HG03025 (cell line): Measurements from ENCODE around the gene TPPP3.

ENCODE experiments used
- ATAC-seq: cut with Tn5 transposase; IDR thresholded peaks from one replicate; pipeline ENCODE4 v1.9.1; 2021; ENCODE audit warnings: mild to moderate bottlenecking, moderate library complexity; ENCODE audit not compliant: unreplicated experiment, low FRiP score

Gene TPPP3

GRCh38 chr16:67393111-67393787, at the start of gene TPPP3:
TSS of gene TPPP3 (minus strand) at chr16:67393498. CDS start at chr16:67391111, 2,387 bp downstream.
- ATAC-seq: no peak

DNA sequence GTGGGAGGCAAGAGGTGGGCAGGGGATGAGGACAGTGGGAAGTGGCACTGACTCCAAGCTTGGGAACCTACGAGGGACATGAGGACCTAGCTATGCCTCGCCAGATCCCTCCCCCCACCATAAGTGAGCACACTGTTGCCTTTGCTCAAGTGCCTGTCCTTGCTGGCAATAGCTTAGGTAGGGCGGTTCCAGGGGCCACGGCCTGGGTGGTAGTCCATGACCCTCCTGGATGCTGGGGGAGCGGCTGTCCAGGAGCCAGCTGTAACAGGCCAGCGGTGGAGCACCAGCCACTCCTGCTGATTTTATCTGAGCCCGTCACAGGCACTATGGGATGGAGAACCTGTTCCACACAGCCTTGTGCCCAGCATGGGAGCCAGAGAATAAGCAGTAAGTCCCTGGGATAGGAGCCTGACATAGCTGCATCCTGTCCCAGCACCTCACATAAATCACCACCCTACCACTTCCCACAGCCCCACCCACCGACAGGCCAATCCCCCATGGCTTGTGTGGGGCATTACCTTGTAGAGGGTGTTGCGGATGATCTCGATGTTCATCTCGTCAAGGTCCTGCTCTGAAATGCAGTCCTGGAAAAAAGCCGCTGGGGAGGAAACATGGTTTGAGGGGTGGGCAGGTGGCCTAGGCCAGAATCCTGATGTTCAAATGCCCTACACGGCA, 49.4 kb upstream of the TPPP3 start:
- no peak for ATAC-seq

- no peak for ATAC-seq
Measured at GRCh38 chr16:67441907-67442306, 48.6 kb upstream of the TPPP3 start.

- no peak for ATAC-seq
Measured at GRCh38 chr16:67441271-67441753, 48.0 kb upstream of the TPPP3 start.

DNA sequence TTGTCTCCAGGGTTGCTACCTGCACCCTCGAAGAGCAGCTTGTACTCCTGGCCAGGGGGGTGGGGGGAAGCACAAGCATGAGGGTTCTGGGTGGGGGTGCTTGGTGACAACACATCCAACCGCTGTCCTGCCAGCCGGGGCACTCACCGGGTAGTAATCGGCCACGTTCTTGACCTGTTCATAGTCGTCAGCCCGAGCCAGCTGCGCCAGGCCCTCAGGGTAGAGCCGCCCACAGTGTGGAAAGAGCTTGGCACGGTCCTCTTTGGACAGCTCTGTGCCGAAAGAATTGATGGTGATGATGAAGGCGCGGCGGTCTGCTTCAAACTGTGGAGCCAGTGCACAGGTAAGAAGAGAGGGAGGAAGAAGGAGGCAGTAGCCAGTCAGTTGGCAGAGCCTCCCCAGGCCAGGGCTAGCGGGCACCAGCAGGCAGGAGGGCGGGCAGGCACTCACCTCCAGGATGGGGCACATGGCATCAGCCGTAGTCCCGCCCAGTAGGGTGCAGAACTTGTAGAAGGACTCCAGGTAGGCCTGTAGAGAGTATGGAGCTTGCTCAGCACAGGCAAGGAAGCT, 45.6 kb upstream of the TPPP3 start:
- ATAC-seq: no peak

GRCh38 chr16:67438098-67438791, 44.9 kb upstream of the TPPP3 start:
- ATAC-seq: no peak

- ATAC-seq: no peak
Measured at GRCh38 chr16:67437513-67437912, 44.2 kb upstream of the TPPP3 start.

DNA sequence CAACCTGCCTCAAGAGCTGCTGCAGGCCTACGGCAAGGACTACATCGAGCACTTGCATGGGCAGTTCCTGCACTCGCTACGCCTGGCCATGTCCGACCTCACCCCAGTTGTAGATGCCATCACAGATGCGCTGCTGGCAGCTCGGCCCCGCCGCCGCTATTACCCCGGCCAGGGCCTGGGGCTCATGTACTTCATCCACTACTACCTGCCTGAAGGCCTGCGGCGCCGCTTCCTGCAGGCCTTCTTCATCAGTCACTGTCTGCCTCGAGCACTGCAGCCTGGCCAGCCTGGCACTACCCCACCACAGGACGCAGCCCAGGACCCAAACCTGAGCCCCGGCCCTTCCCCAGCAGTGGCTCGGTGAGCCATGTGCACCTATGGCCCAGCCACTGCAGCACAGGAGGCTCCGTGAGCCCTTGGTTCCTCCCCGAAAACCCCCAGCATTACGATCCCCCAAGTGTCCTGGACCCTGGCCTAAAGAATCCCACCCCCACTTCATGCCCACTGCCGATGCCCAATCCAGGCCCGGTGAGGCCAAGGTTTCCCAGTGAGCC, 43.4 kb upstream of the TPPP3 start:
- no peak for ATAC-seq

GRCh38 chr16:67435758-67436164, 42.5 kb upstream of the TPPP3 start:
- no peak for ATAC-seq

GRCh38 chr16:67433131-67433719, 39.9 kb upstream of the TPPP3 start:
- ATAC-seq: no peak

DNA sequence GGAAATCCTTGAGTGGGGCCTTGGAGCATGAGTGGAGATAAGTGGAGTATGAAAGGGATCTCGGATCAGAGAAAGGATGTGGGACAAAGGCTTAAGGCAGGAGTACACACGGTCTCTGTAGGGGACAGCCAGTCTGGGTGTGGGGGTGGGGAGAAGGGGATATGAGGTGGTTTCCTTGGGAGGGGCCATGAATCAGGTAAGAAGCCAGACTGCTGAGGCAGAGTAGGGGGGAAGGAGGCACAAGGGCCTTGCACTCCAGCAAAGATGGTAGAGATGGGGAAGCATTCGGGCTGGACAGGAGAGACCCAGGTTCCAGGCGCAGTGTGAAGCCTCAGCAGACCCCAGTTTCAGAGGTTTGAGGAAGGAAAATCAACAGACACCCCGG, 39.2 kb upstream of the TPPP3 start:
- ATAC-seq: no peak

- no peak for ATAC-seq
Measured at GRCh38 chr16:67431775-67432505, 38.6 kb upstream of the TPPP3 start.

DNA sequence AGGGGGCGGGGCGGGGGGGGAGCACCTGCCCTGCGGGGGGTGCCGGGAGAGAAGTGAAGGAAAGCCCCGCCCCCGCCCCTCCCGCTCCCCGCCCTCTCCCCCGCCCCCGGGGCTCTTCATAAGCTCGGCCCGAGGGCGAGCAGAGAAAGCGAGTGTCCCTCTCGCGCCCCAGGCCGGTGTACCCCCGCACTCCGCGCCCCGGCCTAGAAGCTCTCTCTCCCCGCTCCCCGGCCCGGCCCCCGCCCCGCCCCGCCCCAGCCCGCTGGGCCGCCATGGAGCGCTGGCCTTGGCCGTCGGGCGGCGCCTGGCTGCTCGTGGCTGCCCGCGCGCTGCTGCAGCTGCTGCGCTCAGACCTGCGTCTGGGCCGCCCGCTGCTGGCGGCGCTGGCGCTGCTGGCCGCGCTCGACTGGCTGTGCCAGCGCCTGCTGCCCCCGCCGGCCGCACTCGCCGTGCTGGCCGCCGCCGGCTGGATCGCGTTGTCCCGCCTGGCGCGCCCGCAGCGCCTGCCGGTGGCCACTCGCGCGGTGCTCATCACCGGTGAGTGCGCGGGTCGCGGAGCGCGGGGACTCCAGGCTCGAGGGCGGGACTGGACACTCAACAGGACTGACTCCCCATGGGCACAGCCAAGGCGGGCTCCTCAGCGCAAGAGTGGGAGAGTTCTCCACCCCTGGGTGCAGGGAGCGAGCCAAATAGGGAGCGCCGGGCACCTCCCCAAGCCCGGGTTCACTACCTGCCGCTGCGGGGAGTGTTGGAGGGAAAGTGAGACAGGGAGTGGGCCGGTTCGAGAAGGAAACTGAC, 37.9 kb upstream of the TPPP3 start, which contains the start of gene HSD11B2:
Gene HSD11B2, plus strand, starts transcription at position 145 of the 798 bp plus-strand sequence. Its CDS starts 128 bp downstream, at position 273.
- ATAC-seq: no peak

GRCh38 chr16:67430504-67430976, 37.2 kb upstream of the TPPP3 start:
- no peak for ATAC-seq

DNA sequence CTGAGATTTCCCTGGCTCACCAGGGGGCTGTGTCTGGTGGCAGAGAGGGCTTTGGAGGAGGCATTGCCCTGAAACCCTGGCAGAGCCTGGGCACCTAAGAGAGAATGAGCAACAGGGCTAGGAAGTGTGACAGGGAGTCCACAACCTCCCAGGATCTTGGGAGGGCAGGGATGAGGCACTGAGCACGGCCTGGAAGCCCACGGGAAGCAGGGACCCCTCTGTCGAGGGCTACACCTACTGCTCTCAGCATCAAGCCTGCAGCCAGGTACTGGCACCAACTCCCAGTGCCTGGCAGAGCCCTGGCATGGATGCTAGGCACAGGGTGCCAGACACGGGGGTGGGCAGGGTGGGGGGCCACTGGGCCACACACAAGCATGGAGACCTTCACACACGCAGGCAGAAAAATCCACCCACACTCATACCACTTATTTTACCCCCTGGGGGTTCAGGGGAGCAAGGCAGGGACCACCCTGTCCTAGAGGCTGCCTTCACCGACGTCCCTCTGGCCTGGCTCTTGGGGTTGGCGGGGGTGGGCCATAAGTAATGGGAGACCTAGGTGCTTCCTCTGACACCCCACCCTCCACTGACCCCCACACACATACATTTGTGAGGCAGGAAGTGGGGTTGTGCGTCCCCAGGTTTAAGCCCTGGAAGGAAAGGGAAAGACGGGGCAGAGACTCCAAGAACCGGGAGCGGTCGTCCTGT, 36.7 kb upstream of the TPPP3 start:
- ATAC-seq: no peak

DNA sequence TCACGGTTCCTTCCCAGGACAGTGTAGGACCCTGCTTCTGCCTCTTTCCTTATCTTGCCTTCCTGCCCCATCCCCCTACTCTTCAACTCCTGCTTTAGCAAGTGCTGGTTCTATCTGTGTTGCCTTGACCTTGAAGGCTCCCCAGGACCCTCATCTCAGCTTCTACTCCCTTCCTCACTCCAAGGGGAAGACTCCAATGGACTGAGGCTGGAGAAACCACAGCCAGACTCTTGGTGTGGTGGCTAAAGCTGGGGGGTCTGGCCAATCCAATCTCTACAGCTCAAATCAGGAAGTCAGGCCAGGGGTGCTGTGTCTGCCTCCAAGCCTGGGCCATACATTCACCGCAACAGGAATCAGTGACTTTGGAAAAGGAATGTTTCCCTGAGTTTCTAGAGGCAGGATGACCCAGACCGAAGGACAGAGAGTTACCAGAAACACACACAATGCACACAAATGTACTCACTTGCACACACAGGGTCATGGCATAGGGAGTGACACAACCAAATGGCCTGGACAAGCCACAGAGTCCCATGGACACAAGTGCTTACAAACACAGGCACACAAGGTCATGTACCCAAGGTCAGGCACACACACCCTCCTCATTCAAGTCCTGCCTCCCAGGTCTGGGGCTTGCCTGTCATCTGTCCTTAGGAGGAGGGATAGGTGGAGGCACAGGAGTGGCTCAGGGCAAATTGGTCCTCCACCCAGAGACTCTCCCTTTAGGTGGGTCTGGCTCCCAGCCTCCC, 35.9 kb upstream of the TPPP3 start:
- ATAC-seq: no peak

DNA sequence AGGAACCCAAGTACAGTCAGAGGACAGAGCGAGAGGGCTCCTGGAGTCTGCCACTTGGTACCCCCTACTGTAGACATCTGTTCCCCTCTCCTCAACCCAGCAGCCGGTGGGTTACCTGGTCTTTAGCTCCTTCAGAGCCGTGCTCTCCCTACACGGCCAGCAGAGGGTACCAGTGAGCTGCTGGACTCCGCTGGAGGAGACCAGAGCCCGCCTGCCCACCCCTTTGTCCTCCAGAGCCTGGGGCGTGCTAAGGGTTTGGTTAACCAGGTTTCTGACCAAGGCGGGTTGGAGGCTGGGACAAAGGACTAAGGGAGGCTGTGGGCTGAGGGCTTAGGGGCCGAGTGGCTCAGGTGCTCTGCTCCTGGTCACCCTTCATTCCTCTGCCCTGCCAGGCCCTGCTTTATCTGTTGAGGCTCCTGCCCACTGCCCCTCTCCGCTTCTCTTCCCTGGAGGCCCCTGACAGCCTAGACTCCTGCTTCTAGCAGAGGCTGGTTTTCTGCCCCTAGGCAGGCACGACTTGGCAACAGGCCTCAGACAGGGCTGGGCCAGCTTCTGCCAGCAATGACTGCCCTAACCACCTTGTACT, 34.9 kb upstream of the TPPP3 start:
- no peak for ATAC-seq
